CD4-positive, alpha-beta memory T cell (primary cell): Measurements from ENCODE around the gene HDAC2. TPM values are rescaled to one million over a fixed set of nuclear protein-coding genes. Genes with fewer than 3 reads are reported as not detected.
"Not testable (repeated sequence)": the region's sequence is repeated elsewhere in the genome, so short reads cannot be mapped to it uniquely, and the experiment has no call there.

Source experiments
- CTCF ChIA-PET: fragments of 350-600 bp; sonication (Branson Sonifier 250); formaldehyde crosslinking; loops from one replicate; lab custom pipeline; 2021; ENCODE audit warnings: inconsistent platforms; ENCODE audit not compliant: partially characterized antibody; lab: Charles Lee
- POLR2A ChIA-PET: fragments of 350-600 bp; sonication (Branson Sonifier 250); formaldehyde crosslinking; loops from one replicate; lab custom pipeline; 2021; ENCODE audit not compliant: partially characterized antibody; lab: Charles Lee
- DNase-seq, 5 donors: peaks; one replicate each; pipeline versions ENCODE4 v3.0.0 to v3.0.0-alpha.2; 2020 to 2022; ENCODE audit warnings: mixed read lengths in 1 of 5
- H3K27ac ChIP-seq: one replicate; pipeline ENCODE4 v1.7.0; 2013; ENCODE audit warnings: low read depth, low read length
- H3K27me3 ChIP-seq: 2 replicates; pipeline ENCODE4 v1.7.0; 2013; ENCODE audit warnings: mild to moderate bottlenecking, low read length, moderate library complexity; ENCODE audit not compliant: insufficient read depth
- H3K36me3 ChIP-seq: 2 replicates; pipeline ENCODE4 v1.7.0; 2013; ENCODE audit warnings: mild to moderate bottlenecking, low read length, moderate library complexity; ENCODE audit not compliant: insufficient read depth
- H3K4me1 ChIP-seq: 2 replicates; pipeline ENCODE4 v1.7.0; 2013; ENCODE audit warnings: mild to moderate bottlenecking, low read length, moderate library complexity; ENCODE audit not compliant: insufficient read depth
- H3K4me3 ChIP-seq, 2 donors: one replicate each; pipeline ENCODE4 v1.7.0; 2013; ENCODE audit warnings: low read length in 2 of 2, mild to moderate bottlenecking in 1 of 2
- H3K9me3 ChIP-seq, 2 donors: one replicate each; pipeline ENCODE4 v1.7.0; 2013; ENCODE audit warnings: low read length in 2 of 2, control low read depth in 1 of 2; ENCODE audit not compliant: control insufficient read depth in 1 of 2
- H3K27ac Mint-ChIP-seq, 7 donors: one replicate each; pipeline ENCODE4 v1.8.0; 2020 to 2021; ENCODE audit warnings: mixed read lengths in 7 of 7, mild to moderate bottlenecking in 6 of 7, inconsistent platforms in 3 of 7, moderate library complexity in 3 of 7
- H3K27me3 Mint-ChIP-seq, 2 donors: one replicate each; pipeline ENCODE4 v1.8.0; 2020 to 2021; ENCODE audit warnings: mixed read lengths in 2 of 2
- H3K36me3 Mint-ChIP-seq, 2 donors: one replicate each; pipeline ENCODE4 v1.8.0; 2020 to 2021; ENCODE audit warnings: mixed read lengths in 2 of 2, inconsistent platforms in 1 of 2, mild to moderate bottlenecking in 1 of 2
- H3K4me1 Mint-ChIP-seq, 4 donors: one replicate each; pipeline ENCODE4 v1.8.0; 2020 to 2021; ENCODE audit warnings: mixed read lengths in 4 of 4, mild to moderate bottlenecking in 1 of 4
- H3K4me3 Mint-ChIP-seq, 8 donors: one replicate each; pipeline ENCODE4 v1.8.0; 2020 to 2021; ENCODE audit warnings: mixed read lengths in 8 of 8, mild to moderate bottlenecking in 7 of 8, moderate library complexity in 6 of 8, inconsistent platforms in 3 of 8
- H3K9me3 Mint-ChIP-seq, 8 donors: one replicate each; pipeline ENCODE4 v1.8.0; 2020 to 2021; ENCODE audit warnings: mixed read lengths in 8 of 8, mild to moderate bottlenecking in 5 of 8, inconsistent platforms in 3 of 8, moderate library complexity in 1 of 8
- intact Hi-C: fragments of 100-400 bp; cut with micrococcal nuclease; formaldehyde crosslinking; loops from one replicate; pipeline ENCODE4 v1.15.1; 2023
- polyA plus RNA-seq, 2 donors: library from polyadenylated mRNA; unstranded; fragments of 300-500 nt; fragmentation: Illumina TruSeq; gene quantifications; one replicate each; pipeline ENCODE4 v1.2.3, GENCODE V29; 2021
- total RNA-seq, 2 experiments: library from RNA; stranded (reverse); gene quantifications; one replicate each; pipeline ENCODE4 v1.2.3, GENCODE V29; 2021

The HDAC2 gene
- 10 to 100 TPM; 53.0 to 54.7 TPM for total RNA-seq
- 10 to 100 TPM; 73.3 to 87.1 TPM for polyA plus RNA-seq

DNA sequence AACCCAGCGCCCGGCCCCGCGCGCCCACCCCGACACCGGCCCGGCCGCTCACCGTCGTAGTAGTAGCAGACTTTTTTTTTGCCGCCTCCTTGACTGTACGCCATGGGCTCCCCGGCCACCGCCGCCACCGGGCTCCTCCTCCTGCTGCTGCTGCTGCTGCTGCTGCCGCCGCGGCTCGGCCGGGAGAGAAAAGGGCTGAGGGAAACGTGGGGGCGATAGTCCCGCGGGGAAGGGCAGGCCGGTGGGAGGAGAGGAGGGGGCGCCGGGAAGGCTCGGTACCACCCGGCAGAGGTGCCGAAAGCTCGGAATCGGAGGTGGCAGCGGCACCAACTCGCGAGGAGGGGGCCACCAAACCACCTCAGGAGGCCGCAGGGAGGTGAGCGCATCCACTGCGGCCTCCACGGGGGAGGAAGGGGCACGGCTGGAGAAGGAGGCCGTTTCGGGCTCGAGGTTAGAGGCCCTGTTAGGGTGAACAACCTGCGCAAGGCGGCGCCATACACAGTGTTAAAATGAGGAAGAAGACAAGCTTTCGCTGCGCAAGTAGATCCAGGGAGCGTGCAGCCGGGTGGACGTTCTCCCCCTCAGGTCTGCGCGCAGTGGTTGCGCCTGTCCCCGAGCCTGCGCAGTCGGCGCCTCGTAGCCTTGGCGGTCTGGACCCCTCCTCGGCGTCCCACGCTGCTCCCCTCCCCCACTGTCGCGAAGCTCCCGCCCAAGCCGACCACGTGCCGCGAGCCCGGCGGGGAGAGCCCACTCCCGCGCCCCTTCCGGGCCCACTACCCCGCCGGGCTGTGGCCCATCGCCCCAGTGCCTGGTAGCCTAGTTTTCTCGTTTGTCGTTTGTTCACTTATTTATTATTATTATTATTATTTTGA is at the start of gene HDAC2:
HDAC2 (minus strand) TSS at position 344 of the 872 bp plus-strand sequence; CDS start at position 104, 240 bp downstream.
- Histone ChIP-seq H3K27me3 (no peaks in the 10 kb centered on the region), H3K4me1 (peaks cover 39% of the 10 kb centered on the region), H3K36me3 (no peaks in the 10 kb centered on the region), H3K4me3 (peak within 1 kb of the TSS; percentile 55 to 91), H3K9me3 (no peaks in the 10 kb centered on the region), H3K27ac (peak within 1 kb of the TSS; percentile 82)
- H3K9me3 Mint-ChIP-seq = no peaks in the 10 kb centered on the region
- CTCF ChIA-PET = interaction anchor here (1.0 to 1.3 kb wide), 2 partner anchors 9 to 33 kb away, joined by 5 read pairs; no protein-coding TSS in a partner anchor
- peak within 1 kb of the TSS; percentile 90 to 98 (median 96) for H3K27ac Mint-ChIP-seq
- H3K4me3 Mint-ChIP-seq = peak within 1 kb of the TSS; percentile 93 to 99 (median 98)
- POLR2A ChIA-PET = interaction anchor here (0.5 to 1.2 kb wide), 4 partner anchors 10 to 34 kb away, joined by 3 to 4 read pairs (median 3); no protein-coding TSS in a partner anchor
- H3K27me3 Mint-ChIP-seq = peaks cover under 1% of the 10 kb centered on the region in 2 donors
- intact Hi-C loops = loop anchor here (5.0 kb wide), 1 partner anchor 114 kb away; the partner anchor contains the start of gene MARCKS
- peak; percentile 83 to 88 (median 86) for DNase-seq
- H3K36me3 Mint-ChIP-seq = peaks cover 0 to 12% of the 10 kb centered on the region in 2 donors
- H3K4me1 Mint-ChIP-seq = peaks cover 23 to 45% (median 33%) of the 10 kb centered on the region in 4 donors

DNA sequence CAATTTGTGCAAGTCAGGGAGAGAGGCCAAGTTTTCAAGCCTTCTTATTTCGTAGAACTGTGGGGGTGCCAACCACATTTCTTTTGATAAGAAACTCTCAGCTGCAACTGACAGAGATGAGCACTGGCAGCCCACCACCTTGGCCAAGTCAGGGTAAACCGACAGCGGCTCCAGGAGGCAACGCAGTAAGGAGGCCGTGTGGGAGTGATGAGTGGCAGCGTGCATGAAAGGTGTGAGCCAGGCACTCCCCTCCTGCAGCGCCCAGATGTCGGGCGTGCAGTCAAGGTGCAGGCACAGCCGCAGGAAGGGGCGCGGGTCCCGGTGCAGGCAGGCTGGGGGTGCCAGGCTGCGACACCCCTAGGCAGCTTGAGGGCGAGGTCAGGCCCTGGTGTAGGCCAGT is 49.2 kb upstream of the HDAC2 start:
- CTCF ChIA-PET = no interaction called here
- Mint-ChIP-seq H3K27me3 (peaks cover 2 to 4% of the 10 kb centered on the region in 2 donors), H3K36me3 (no peaks in the 10 kb centered on the region), H3K9me3 (peaks cover 0 to 3% (median 0%) of the 10 kb centered on the region in 8 donors), H3K4me1 (no peaks in the 10 kb centered on the region), H3K27ac (no peak overlapping the region), H3K4me3 (no peak overlapping the region)
- Histone ChIP-seq H3K36me3 (no peaks in the 10 kb centered on the region), H3K9me3 (no peaks in the 10 kb centered on the region), H3K4me1 (no peaks in the 10 kb centered on the region), H3K27ac (no peak overlapping the region), H3K4me3 (no peak overlapping the region), H3K27me3 (no peaks in the 10 kb centered on the region)
- POLR2A ChIA-PET = no interaction called here
- no peak for DNase-seq
- intact Hi-C loops = no loop called here

DNA sequence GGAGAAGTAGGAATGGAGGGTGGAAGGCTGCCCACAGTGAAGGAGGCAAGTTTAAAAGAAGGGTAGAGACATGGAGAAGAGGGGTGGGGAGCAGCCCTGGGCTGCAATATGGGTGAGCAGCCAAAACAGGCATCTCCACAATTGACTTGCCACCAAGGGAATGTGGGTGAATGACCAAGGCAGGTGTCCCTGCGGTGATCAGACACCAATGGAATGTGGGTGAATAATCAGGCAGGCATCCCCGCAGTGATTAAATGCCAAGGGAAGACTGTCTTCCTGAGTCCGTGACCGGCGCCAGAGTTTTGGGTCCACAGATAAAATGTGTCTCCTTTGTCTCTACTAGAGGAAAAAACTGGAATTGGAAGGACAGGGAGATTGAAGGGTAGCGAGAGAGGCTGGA is 46.2 kb upstream of the HDAC2 start:
- H3K36me3 ChIP-seq, H3K4me1 Mint-ChIP-seq, POLR2A ChIA-PET, H3K4me3 ChIP-seq, H3K4me1 ChIP-seq, H3K27ac Mint-ChIP-seq, H3K36me3 Mint-ChIP-seq, H3K4me3 Mint-ChIP-seq, intact Hi-C loops, H3K9me3 Mint-ChIP-seq, H3K27ac ChIP-seq, H3K9me3 ChIP-seq, CTCF ChIA-PET, DNase-seq, H3K27me3 ChIP-seq, H3K27me3 Mint-ChIP-seq: not testable (repeated sequence)

DNA sequence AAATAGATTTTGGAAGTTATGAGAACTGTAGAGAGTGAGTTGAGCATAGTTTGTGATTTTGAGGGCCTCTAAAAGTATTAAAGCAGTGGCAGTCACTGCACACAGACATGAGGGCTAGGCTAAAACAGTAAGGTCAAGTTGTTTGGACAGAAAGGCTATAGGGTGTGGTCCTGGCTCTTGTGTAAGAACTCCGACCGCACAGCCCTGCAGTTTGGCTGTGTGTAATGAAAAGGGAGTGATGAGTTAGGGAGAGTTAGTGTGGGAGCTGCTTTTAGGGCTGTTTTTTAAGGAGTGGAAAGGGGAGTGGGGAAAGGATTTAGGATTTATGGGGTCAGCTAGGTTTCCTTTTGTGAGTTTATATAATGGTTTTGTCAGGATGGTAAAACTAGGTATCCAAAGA is 43.2 kb upstream of the HDAC2 start:
- POLR2A ChIA-PET, H3K27ac Mint-ChIP-seq, H3K9me3 ChIP-seq, H3K36me3 Mint-ChIP-seq, H3K9me3 Mint-ChIP-seq, DNase-seq, H3K4me1 Mint-ChIP-seq, H3K27ac ChIP-seq, H3K27me3 ChIP-seq, H3K36me3 ChIP-seq, intact Hi-C loops, H3K4me1 ChIP-seq, H3K4me3 ChIP-seq, H3K27me3 Mint-ChIP-seq, H3K4me3 Mint-ChIP-seq: not testable (repeated sequence)
- CTCF ChIA-PET = interaction anchor here (0.8 kb wide), 1 partner anchor 89 kb away, joined by 3 read pairs; no protein-coding TSS in a partner anchor

DNA sequence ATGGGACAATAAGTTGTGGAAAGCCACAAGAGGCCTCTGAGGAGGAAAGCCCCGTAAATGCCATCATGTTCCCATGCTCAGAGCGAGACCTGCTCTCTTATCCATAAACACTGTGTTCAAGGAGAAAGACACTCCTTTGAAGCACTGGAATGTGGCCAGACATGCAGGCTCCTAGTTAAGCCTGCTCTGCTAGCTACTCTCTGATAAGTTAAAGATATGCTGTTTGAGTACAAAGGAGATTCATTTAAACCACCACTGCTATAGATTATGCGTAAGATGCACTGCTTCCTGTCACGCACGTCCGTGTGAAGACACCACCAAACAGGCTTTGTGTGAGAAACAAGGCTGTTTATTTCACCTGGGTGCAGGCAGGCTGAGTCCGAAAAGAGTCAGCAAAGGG is 40.5 kb upstream of the HDAC2 start:
- H3K27ac Mint-ChIP-seq = peak overlapping the region in 3 of 7 donors; percentile 8 to 87 (median 48)

DNA sequence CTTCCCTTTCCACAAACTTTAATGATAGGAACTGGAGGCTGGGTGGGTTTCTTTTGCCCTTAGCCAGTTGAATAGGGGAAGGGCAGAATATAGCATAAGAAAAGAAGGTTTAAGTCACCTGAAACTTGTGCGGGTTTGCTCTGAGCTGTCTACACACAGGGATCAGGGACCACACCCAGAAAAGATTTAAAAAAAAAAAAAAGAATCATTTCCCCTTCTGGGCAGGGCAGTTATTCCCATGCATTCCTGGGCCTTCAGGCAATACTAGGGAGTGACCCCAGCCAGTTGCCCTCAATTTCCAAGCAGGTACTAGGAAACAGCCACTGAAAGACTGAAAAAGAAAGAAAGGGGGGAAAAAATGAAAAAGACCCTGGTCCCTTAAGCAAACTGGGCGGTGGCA is 39.6 kb upstream of the HDAC2 start:
- POLR2A ChIA-PET = no interaction called here
- DNase-seq = no peak
- no peaks in the 10 kb centered on the region for H3K9me3 ChIP-seq
- Mint-ChIP-seq H3K27ac (peak overlapping the region in 2 of 7 donors; percentile 9 to 65), H3K27me3 (peaks cover 1 to 5% of the 10 kb centered on the region in 2 donors), H3K9me3 (peaks cover 0 to 3% (median 0%) of the 10 kb centered on the region in 8 donors), H3K36me3 (no peaks in the 10 kb centered on the region), H3K4me1 (peaks cover 8 to 19% (median 17%) of the 10 kb centered on the region in 4 donors), H3K4me3 (no peak overlapping the region)
- no peaks in the 10 kb centered on the region for H3K27me3 ChIP-seq
- no peak overlapping the region for H3K4me3 ChIP-seq
- CTCF ChIA-PET = no interaction called here
- H3K4me1 ChIP-seq = peaks cover 15% of the 10 kb centered on the region
- H3K27ac ChIP-seq = no peak overlapping the region
- intact Hi-C loops = no loop called here
- H3K36me3 ChIP-seq = no peaks in the 10 kb centered on the region

More for the DNA sequence above, 40.5 kb upstream of the HDAC2 start:
- intact Hi-C loops, CTCF ChIA-PET, H3K9me3 Mint-ChIP-seq, H3K36me3 ChIP-seq, H3K27ac ChIP-seq, POLR2A ChIA-PET, H3K9me3 ChIP-seq, H3K27me3 ChIP-seq, H3K4me3 ChIP-seq, H3K36me3 Mint-ChIP-seq, H3K27me3 Mint-ChIP-seq: not testable (repeated sequence)
- DNase-seq = peak in 3 of 5 donors; percentile 6 to 39 (median 36)
- peaks cover 8 to 19% (median 17%) of the 10 kb centered on the region in 4 donors for H3K4me1 Mint-ChIP-seq
- H3K4me1 ChIP-seq = peaks cover 15% of the 10 kb centered on the region
- peak overlapping the region in 3 of 8 donors; percentile 2 to 57 (median 33) for H3K4me3 Mint-ChIP-seq

DNA sequence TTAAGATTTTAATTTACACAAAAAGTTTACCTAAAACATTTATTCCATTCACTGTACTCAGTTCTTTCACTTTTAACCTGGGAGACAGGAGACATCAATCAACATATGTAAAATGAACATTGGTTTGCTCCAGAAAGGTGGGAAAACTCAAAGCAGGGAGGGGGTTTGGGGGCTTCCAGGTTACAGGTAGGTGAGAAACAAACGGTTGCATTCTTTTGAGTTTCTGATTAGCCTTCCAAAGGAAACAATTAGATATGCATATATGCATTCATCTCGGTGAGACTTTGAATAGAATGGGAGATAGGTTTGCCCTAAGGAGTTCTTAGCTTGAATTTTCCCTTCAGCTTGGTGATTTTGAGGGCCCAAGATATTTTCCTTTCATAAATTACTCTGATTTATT is 38.2 kb upstream of the HDAC2 start:
- ChIA-PET POLR2A (no interaction called here), CTCF (no interaction called here)
- H3K4me3 ChIP-seq = no peak overlapping the region
- DNase-seq = no peak
- no peaks in the 10 kb centered on the region for H3K36me3 ChIP-seq
- intact Hi-C loops = no loop called here
- peaks cover 15% of the 10 kb centered on the region for H3K4me1 ChIP-seq
- H3K9me3 ChIP-seq = no peaks in the 10 kb centered on the region
- Mint-ChIP-seq H3K4me1 (peaks cover 8 to 19% (median 17%) of the 10 kb centered on the region in 4 donors), H3K9me3 (peaks cover 0 to 5% (median 0%) of the 10 kb centered on the region in 8 donors), H3K27ac (no peak overlapping the region), H3K4me3 (no peak overlapping the region), H3K36me3 (no peaks in the 10 kb centered on the region), H3K27me3 (peaks cover 1 to 9% of the 10 kb centered on the region in 2 donors)
- no peak overlapping the region for H3K27ac ChIP-seq
- H3K27me3 ChIP-seq = no peaks in the 10 kb centered on the region
